Measurements from ENCODE around the gene EVL.

- TF ChIP-seq CTCF (conservative IDR thresholded peaks at IDR 0.05; ENCODE audit: low read length) = no peak
- TF ChIP-seq EZH2phosphoT487 (IDR thresholded peaks at IDR 0.05; ENCODE audit: borderline replicate concordance) = no peak
These were observed 42.0 kb downstream of the EVL start for GRCh38 chr14:100107236-100107635.

Data from Loucy (cell line).